HG03460 (cell line): ENCODE data around the gene KCNT1.
"Not testable (repeated sequence)": the region's sequence is repeated elsewhere in the genome, so short reads cannot be mapped to it uniquely, and the experiment has no call there.

Experiments
- ATAC-seq: cut with Tn5 transposase; IDR thresholded peaks from one replicate; pipeline ENCODE4 v1.9.1; 2021; ENCODE audit not compliant: unreplicated experiment

The KCNT1 gene

DNA sequence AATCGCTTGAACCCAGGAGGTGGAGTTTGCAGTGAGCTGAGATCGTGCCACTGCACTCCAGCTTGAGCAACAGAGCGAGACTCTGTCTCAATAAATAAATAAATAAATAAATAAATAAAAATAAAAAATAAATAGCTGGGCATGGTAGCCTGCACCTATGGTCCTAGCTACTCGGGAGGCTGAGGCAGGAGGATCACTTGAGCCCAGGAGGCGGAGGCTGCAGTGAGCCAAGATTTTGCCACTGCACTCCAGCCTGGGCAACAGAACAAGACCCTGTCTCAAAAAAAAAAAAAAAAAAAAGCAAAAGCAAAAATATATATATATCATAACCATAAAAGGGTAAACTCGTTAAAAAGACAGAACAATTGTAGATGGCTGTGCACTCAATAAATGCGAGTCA, 29.2 kb upstream of the KCNT1 start:
- ATAC-seq, result not testable (repeated sequence)

DNA sequence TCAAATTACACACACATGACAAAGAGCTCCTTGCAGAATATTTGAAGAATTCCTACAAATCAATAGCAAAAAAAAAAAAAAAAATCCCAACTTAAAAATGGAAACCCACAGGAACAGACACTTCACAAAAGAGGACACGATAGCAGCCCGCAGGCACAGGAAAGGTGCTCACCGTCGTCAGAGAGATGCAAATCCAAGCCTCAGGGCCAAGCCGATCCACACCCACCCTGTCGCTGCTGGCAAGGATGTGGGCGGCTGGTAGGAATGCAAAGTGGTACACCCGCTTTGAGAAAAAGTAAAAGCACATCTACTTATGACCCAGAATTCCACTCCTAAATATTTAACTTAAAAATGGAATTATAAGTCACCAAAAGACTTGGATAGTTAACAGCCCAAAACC, 28.0 kb upstream of the KCNT1 start:
- no peak for ATAC-seq

DNA sequence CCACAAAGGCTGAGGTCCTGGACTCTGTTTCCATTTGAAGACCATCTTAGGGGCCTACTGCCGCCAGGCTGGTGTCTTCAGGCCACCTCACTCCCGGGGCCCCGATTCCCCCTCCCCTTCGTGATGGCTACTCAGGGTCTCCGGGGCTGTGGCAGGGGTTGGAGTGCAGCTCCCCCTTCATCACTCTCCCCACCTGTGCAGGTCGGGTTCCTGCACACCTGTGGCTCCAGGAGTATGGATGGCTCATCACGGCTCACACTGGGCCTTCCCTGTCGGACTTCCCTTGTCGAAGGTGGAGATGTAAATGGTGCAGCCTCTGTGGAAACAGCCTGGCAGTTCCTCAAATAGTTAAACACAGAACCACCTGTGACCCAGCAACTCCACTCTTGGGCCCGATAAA, 27.0 kb upstream of the KCNT1 start:
- ATAC-seq, result no peak

DNA sequence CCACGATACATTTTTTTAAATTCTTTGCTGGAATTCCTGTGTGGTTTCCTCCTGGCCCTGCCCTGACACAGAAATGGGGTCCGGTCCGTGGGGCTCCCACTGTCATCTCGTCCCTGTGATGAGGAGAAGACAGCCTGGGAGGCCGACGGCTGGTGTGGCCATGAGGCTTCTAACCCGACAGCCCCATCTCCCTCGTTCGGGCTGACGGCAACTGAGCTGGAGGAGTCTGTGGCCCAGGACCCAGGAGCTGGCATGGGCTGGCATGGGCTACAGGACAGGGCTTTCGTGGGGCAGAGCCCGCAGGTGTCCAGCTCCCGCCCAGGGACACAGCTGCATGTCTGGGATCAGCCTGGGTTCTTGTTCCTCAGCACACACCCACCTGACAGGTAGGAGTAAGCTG, 25.1 kb upstream of the KCNT1 start:
- ATAC-seq, result no peak

DNA sequence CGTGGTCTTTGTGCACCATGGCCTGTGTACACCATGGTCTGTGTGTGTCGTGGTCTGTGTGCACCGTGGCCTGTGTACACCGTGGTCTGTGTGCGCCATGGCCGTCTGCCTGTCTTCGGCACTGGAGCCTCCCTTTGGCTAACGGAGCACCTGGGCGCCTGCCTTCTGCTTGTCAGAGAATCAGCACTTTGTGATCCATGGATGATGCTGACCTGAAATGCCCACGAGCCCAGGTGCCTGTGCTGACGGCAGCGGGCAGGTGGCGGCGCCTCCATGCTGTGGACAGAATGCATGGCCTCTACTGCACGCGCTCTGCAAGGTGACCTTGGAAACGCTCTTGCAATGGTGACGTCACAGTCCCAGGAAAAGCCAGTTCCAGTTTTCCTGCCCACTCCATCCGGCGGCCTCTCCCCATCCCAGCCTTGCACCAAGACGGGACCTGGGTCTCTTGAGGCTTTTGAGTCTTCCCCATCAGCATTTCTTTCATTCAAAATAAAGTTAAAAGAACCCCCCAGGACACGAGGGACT, 24.3 kb upstream of the KCNT1 start:
- no peak for ATAC-seq

DNA sequence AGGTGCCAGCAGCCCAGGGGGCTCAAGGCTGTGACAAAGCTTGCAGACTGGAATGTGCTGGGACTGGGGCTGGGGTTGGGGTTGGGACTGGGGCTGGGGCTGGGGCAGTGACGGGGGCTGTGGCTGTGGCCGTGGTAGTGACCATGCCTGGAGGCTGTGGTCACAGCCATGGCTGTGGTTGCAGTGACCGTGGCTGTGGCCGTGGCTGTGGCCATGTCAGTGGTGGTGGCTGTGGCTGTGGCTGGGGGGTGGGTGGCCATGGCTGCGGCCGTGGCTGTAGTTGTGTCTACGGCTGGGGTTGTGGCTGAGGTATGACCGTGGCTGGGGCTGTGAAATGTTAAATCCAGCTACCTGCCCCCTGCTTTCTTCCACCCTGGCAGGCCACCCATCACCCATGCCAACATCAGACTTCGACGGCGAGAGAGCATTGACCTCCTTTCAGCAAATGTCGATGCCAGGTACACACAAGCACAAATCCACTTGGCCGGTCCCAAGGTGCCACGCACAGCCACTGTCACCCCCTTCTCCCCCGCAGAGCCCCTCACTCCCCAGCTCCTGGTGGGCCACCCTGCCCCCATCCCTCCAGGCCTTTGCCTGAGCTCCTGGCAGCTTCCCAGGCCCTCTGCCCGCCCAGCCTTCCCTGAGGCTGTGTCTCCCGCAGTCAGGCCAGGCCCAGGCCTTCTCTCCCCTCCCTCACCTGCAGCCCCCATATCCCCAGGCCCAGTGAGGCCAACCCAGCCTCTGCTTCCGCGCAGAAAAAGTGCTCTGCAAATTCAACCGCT, 23.6 kb upstream of the KCNT1 start:
- no peak for ATAC-seq

DNA sequence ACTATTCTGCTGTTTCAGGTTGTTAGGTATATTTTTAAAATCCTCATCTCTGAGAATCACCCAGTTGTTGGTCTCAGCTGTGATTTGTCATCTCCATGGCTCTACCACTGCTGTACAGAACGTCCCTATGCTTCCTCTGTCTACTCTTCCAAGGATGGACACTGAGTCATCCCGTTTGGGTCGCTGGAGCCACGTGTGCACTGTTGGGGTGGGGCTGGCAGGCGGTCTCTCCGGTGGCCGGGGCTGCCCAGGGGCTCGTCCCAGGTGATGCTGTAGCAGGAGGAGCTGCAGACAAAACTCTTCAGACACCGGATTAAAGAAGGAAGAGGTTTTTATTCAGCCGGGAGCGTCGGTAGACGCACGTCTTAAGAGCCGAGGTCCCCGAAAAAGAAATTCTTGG, 21.9 kb upstream of the KCNT1 start:
- ATAC-seq, result no peak

DNA sequence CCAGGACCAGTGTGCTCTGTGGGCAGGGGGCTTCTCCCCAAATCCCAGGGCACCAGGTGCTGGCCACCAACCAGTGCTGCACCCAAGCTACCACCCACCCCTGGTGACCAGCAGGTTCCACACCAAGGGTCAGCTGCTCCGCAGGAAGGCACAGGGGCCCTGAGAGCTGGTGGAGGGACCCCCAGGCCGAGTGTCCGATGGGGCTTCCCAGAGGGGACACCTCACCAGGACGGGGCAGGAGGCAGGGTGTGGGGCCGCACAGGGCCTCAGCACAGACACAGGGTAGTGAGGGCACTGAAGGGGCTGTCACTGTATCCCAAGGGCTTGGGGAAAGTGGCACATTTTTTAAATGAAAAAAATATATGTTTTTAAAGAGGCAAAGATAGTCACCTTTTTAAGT, 20.8 kb upstream of the KCNT1 start:
- no peak for ATAC-seq

DNA sequence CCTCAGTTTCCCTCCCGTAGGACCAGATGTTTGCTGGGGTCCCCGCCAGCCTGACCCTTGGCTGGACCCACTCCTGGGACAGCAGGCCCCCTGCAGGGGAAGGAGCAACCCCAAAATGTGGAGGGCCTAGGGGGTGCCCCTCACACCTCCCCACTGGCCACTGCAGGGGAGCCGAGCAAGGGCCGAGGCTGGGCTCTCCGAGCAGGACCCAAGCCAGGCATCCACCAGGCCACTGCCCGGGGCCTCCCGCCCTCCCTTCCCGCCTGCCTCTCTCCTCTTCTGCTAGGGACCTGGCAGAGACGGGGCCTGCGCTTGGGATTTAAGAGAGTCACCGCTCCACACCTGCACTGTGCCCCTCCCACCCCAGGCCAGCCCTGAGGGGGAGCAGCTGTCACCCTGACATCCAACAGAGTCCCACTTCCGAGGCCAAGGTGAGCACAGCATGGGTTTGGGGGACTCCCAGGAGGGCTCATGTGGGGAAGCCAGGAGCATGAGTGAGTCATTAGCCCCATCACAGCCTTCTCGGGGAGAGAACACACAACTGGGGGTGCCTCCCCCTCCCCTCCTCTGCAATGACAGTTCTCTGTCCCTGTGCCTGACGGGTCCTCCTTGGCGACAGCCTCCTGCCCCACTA, 18.5 kb upstream of the KCNT1 start:
- no peak for ATAC-seq

DNA sequence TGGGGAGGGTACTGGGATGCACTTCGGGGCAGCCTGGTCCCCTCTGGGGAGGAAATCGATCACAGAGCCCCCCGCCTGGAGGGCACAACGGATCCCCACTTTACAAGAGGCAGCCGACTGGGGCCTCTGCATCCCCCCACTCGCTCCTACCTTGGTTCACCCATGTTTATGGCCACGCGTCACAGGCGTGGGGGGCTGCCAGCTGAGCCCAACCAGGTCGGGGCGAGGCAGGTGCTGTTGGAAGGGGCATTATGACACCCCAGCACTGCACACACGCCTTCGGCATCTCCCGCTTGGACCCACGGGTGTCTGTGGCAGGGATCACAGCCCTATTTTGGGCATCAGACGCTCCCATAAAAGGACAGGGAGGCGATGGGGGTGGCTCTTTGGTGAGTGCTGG, 17.3 kb upstream of the KCNT1 start:
- no peak for ATAC-seq

DNA sequence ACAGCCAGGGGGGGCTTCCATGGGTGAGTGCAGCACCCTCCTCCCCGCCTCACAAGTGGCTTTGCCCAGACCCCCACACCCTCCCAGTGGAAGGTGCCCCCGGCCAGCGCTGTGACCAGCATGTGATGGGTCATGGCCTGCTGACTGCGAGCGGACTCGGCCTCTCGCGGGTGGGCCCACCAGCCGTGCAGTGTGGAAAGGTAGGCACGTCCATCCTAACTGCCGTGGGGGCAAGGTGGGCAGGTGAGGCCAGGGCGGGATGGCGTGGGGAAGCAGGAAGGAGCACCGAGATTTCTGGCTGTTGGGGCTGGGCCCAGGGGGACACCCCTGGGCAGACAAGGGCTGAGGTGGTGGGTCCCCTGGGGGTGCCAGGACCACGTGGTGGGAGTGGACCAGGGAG, 14.8 kb upstream of the KCNT1 start:
- ATAC-seq, result no peak

DNA sequence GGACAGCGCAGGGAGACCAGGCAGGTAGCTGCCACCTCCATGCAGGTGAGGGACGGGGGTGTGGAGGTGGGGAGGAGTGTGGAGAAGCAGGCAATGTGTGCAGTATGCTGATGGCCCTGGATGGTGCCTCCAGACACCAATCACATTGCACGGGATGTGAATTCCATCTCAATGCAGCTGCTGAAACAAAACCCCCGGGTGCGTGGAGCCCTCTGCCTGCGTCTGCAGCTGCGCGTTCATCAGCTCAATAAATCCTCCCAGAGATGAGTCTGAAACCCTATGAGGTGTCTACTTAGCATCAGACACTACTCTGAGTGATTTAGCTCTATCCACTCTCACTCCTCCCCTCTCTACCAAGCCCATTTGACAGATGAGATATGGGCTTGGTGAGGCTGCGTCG, 13.0 kb upstream of the KCNT1 start:
- no peak for ATAC-seq

DNA sequence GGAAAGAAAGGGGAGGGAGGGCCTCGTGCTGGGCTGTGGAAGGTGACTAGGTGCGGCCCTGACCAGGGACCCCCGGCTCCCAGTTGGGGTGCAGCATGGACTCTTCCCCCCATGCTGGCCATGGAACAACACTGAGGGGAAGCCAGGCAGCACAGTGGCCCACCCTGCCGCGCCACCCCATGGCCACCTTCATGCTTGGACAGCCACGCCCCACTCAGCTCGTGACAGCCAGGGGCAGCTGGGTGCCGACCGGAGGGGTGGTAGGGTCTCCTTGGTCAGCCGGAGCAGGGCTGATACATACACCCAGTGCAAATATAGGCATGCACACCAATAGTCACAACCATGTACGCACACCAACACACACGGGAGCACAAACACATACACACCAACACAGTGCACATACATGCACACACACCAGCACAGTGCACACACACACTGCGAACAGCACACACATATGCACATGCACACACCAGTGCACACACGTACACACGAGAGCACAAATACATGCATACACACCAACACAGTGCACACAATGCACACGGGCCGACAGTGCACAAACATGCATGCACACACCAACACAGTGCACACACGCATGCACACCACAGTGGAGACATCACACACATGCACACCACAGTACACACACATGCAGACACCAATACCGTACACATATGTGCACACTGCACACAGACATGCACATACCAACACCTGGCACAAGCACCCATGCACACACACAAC, 11.0 kb upstream of the KCNT1 start:
- no peak for ATAC-seq

DNA sequence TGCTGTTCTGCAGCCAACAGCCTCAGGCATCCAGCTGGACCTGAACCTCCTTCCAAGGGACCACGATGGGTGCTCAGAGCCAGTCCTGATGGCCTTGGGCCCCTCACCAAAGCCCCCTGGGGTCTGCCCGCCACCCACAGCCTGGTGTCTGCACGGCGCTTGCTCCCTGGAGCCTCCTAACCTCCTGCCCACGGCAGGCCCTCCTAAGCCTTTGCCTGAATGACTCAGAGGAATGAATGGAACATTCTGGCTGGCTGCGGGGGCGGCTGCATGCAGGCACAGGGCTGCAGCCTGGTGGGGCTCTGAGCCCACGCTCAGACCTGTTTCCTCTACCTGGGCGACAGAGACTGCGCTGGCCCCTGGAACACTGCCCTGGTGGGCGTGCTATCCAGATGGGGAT, 9.6 kb upstream of the KCNT1 start:
- ATAC-seq, result no peak

DNA sequence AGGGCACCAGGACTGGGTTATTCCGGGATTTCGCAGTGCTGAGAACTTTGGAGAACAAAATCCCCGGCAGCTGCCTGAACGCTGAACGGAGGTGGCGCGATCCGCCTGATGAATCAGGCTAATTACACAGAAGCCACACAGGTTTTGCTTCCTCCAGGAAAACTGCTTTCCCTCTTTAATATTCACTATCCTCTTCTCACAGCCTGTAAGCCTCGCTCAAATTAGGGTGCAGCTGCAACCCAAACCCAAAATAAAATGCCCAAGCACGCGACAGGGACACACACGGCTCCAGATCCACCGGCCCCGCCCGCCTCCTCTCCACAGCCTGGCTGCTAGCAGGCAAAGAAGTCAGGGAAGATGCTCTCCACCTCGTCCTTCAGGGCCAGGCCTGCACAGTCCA, 8.7 kb upstream of the KCNT1 start:
- no peak for ATAC-seq

DNA sequence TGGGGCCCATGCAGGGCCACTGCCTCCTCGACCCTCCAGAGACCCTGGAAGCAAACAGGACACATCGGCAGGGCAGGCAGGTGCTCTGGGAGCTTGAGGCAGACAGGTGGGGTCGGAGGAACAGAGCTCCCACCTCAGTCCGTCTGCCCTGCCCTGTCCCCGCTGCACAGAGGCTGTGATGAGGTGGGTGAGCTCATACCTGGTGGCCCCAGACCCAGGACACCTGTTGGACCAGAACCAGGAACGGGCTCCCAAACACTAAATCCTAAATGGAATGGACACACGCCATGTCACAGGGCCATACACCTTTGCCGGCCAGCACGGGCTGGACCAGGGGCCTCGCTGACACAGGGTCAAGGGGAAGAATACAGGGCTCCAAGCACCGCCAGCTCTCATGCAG, 8.2 kb upstream of the KCNT1 start:
- no peak for ATAC-seq

DNA sequence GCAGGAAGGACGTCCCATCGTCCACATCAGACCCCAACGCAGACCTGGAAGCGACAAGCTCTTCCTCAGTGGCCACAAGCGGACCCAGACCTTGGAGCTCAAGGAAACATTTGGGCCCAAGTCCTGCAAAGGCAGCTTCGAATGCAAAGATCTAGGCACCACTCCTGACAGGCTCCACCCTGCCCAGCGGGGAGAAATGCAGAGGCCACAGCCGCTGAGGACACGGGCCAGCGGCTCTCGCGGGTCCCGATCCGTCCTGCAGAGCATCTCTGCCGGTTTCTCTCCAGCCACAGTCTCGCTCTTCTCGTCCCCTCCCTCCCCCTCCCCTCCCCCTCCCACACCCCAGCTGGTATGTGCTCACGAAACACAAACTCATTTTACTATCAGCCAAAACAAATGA, 7.6 kb upstream of the KCNT1 start:
- ATAC-seq, result no peak

DNA sequence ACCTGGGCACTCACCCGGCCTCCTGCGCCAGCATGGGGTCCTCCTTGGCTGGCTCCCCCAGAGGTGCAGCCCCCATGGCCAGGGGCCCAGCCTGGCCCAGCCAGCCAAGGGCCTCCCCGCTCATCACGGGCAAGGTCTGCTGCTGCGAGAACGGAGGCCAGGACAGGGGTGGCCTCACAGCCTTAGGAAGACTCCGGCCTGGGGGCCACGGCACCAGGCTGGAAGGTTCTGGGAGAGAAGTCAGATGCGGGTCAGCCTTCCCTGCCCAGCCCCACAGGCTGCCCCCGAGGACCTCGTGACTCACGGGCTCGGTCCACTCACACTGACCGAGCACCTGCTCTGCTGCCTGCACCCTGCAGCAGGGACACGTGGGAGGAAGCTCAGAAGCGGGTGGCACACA, 6.9 kb upstream of the KCNT1 start:
- ATAC-seq, result no peak

DNA sequence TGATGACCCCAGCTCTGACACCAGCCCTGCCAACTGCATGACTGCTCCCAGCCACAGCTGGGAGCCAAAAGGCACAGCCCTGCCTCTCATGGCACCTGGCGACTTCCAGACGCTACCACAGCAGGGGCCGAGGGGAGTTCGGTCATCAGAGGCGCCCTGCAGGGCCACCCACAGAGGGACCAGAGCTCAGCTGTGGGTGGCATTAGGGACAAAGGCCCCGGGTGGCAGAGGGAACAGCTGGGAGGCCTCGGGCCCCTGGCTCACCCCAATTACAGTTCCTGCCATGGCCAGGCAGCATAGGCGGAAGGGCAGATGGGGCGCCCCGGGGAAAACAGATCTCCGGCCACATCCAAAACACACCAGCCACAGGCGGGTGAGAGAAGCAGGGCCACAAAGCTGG, 6.3 kb upstream of the KCNT1 start:
- no peak for ATAC-seq

DNA sequence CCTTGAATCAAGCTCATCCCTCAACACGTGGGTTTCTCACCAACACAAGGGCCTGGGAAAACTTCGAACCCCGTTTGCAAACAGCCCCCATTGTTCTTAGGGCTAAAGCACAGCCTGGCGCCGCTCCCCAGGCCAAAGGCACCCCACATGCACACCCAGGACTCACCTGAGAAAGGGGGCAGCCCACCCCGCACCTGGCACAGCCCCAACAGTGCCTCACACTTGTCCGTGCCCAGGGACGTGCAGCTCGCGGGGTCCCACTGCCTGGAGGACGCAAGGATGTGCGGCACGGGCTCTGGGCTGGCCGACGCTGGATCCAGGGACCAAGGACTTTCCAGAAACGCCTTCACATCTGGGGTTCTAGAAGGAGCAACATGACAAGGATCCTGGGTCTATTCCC, 5.5 kb upstream of the KCNT1 start:
- ATAC-seq, result no peak

DNA sequence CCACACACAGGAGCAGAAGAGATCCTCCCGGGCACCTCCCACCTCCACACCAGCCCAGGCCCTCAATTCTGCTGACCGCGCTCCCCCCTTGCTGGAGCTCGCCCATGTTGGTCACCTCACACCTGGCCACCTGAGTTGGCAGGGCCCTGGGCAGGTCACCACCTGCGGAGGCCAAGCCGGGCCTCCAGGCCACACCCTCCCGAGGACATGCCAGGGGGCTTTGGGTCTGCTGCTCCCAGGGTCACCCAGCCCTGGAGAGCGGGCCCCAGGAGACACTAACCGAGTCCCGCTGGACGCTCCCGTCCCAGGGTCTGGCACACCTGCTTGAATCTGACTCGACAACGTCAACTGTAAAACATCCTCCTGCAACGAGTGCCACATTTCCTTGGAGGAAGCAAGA, 4.8 kb upstream of the KCNT1 start:
- ATAC-seq, result no peak

DNA sequence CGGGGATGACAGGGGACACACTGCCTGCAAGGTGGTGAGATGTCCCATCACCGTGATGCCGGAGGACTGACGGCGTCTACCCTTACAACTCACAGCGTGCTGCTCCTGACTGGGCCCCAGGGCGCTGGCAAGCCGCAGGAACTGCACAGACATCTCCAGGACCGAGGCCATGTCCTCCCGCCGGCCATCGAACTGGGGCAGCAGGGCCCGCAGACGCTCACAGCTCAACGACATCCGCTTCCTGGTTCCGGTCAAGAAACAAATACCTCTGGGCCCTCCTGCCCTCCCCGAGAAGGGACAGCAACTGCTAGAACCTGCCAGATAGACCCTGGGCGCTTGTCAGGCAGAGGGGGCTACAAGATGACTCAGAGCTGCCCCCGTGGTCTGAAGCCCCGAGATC, 3.7 kb upstream of the KCNT1 start:
- no peak for ATAC-seq
